Left kidney (tissue), 2 donors: ENCODE measurements around the gene ST7L. TPM values are rescaled to one million over a fixed set of nuclear protein-coding genes. Genes with fewer than 3 reads are reported as not detected.
A peak's percentile ranks its signal among the peaks of the same experiment; 100 is the strongest.

ENCODE experiments used
- DNase-seq: peaks from one replicate; pipeline ENCODE4 v3.0.0-alpha.2; 2013
- polyA plus RNA-seq: library from polyadenylated mRNA; unstranded; fragments of 120-200 nt; gene quantifications from one replicate; pipeline ENCODE4 v1.2.1, GENCODE V29; 2013; ENCODE audit not compliant: insufficient read length

ST7L gene
- polyA plus RNA-seq, 1 donor: 33.1 TPM

DNA sequence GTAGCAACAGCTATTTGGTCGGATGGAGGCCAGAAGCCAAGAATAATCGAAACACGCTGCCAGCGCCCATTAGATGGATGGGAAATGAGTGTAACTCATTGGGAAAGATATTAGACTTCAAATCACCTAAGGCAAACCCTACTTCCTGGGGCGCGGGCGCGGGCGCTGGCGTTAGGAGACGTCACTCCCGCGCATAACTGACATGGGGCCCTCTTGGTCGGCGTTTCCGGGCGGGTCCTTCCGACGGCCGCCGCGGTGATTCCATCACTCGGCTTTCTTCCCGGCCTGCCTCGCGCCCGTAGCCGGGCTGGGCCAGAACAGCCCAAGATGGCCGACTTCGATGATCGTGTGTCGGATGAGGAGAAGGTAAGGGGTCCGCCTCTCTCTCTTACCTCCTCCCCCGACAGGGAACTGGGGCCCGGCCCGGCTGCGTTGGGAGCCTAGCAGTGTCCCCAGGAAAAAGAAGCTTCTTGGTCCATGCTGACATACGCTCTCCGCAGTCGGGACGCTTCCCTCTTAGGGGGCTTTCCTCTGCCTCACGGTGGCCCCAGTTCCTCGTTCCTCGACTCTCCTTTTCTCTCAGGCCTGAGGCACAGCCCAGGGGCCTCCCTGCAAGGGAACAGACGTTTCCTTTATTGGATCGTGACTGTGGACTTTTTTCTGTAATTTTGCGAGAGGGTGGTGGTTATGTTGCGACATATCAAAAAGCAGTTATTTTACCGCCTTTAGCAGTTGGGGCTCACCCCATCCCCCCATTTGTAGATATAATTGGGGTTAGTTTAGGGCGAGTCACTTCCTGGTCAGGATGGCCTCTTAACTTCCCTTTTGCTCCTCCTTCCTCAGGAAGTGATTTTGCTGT lies 806 bp upstream of the ST7L start, which contains the start of gene CAPZA1:
Gene CAPZA1 (plus strand): TSS at position 315 of the 859 bp plus-strand sequence. CDS start 13 bp downstream, at position 328.
- peak; percentile 90 for DNase-seq

- DNase-seq: peak; percentile 14
Observed at GRCh38 chr1:112618114-112618720, 724 bp downstream of the ST7L start.

DNA sequence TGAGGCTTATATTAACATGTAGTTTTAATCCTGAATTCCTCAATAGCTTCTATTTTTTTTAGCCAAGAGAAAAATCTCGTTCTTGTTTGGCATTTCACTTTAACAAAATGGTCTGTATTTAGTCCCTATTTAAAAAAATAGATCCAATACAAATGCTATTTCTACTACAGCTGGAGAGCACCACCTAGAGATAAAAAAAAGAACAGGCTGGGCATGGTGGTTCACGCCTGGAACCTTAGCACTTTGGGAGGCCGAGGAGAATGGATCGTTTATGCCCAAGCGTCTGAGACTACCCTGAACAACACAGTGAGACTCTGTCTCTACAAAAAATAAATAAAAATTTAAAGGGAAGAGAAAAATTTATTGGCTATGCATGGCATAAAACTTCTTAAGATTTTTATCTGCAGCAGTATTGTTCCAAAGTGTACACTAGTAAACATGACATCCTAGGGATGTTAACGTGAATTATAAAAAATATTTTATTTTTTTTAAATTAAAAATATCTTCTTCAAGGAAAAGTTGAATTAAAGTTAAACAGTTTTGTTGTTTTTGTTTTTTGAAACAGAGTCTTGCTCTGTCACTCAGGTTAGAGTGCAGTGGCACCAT lies 4.4 kb downstream of the ST7L start:
- DNase-seq: no peak

DNA sequence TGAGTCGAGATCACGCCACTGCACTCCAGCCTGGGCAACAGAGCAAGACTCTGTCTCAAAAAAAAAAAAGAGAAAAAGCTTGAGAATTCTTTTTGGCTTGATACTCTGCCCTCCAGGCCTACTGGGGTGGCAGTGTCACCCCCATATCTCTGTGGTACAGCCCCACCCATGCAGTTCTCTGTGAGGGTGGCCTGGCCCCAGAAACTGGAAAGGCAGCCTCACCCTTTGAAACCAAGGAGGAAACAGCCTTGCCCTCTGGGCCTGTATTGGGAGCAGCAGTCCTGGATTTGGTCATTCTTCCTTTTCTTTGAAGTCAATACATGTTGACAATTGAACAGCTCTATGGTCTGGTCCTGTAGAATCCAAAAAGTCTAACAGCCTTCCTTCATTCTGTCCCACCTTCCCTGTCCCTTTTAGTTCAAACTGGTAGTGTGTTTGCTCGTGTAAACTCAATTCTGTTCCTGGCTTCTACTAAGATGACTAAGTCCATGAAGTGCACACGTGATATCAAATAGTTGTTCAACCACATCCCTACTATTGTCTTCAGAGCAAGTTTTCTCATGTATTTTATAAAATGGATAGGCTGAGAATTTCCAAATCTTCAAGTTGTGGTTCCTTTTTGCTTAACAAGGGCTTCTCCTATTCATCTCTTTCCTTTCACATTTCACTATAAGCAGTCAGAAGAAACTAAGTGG lies 13.2 kb downstream of the ST7L start:
- no peak for DNase-seq

GRCh38 chr1:112603541-112603940 lies 15.4 kb downstream of the ST7L start:
- no peak for DNase-seq

GRCh38 chr1:112603012-112603411 lies 15.9 kb downstream of the ST7L start:
- DNase-seq: no peak

- DNase-seq: no peak
Observed at GRCh38 chr1:112599477-112599876, 19.5 kb downstream of the ST7L start.

GRCh38 chr1:112594208-112594876 lies 24.6 kb downstream of the ST7L start:
- no peak for DNase-seq

DNA sequence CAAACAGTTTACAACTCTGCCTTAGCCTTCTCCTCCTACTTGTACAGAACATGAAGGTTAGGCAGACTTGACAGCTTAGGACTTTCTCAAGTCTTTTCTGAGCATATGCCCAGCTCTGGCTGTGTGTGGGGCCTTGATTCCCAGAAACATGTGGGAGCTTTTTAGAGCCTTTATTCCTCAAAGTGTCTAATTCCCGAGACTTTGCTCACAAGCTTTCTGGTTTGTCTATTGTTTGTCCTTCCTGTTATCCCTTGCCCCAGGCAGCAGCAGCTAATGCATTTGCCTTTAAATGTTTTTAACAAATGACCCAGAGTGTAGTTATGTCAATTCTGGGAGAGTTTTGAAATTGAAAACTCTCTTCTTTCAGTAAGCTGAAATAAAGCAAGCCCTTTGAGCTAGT lies 29.2 kb downstream of the ST7L start:
- no peak for DNase-seq

GRCh38 chr1:112583366-112583765 lies 35.6 kb downstream of the ST7L start:
- no peak for DNase-seq

GRCh38 chr1:112581586-112582192 lies 37.3 kb downstream of the ST7L start:
- DNase-seq: no peak

DNA sequence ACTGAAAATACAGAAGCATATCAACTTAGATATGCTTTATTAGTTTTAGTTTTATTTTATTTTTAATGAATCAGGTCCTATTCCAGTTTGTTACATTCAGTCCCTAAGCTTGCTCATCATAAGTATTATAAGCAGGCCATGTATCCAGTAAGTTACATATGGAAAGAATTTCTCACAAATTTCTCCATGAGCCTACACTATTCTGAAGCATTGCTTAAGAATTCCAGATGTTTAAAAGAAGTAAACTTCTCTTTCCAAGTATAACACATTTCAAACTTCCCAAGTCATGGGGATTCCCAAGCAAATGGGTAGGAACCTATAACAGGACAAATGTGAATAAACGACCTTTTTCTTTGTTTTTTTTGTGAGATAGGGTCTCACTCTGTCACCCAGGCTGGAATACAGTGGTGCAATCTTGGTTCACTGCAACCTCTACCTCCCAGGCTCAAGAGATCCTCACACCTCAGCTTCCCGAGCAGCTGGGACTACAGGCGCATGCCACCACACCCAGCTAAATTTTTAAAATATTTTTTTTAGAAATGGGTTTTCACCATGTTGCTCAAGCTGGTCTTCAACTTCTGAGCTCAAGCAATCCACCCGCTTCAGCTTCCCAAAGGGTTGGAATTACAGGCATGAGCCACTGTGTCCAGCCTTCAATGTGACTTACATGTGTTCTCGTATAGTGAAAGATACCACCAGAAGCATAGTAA lies 39.0 kb downstream of the ST7L start:
- no peak for DNase-seq

DNA sequence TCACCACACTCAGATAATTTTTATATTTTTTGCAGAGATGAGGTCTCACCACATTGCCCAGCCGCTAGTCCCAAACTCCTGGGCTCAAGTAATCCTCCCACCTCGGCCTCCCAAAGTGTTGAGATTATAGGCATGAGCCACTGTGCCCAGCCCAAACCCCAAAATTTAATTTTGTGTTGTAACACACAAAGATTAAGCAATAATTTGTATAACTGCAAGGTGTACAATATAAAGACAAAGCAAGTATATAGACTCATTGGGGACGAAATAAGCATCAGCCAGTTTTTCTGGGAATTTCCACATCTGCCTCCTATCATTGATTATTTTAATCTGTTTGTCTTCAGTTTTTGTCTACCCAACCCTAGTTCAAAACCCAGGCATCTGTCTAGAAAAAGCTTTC lies 42.7 kb downstream of the ST7L start:
- DNase-seq: no peak

GRCh38 chr1:112575154-112575804 lies 43.7 kb downstream of the ST7L start:
- no peak for DNase-seq

GRCh38 chr1:112565800-112566199 lies 53.1 kb downstream of the ST7L start:
- DNase-seq: no peak

DNA sequence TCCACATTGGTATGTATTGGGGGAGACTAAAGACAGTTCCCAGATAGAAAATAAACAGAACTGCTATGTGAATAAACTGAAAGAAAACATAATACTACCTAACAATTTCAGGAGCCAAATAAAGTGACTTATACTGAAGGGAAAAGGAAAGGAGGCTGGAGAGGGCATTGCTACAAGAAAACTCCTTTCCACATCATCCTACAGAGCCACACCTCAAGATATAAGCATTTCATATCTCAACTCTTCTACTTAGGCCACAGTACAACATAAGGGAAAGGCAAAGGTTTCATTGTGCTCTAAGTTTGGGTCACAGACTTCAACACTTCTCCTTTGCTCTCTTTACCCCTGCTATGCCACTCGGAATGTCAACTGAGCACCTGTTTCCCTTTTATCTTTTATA lies 54.9 kb downstream of the ST7L start:
- DNase-seq: no peak

DNA sequence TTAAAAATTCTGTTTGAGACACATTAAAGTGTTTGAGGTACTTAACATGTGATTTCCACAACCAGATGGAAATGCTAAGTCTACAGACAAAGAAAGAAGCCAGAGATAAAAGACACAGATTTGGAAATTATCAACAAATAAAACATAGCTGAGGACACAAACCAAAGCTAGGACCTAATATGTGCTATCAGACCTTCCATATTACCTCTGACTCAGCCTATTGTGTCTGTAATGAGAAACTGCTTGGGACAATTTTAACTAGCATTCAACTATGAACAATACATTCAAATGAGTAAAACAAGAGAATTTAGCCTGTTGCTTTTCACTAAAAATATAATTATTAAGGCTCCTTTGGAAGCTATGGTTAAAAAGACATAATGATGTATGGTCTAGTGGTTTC lies 55.6 kb downstream of the ST7L start:
- no peak for DNase-seq

DNA sequence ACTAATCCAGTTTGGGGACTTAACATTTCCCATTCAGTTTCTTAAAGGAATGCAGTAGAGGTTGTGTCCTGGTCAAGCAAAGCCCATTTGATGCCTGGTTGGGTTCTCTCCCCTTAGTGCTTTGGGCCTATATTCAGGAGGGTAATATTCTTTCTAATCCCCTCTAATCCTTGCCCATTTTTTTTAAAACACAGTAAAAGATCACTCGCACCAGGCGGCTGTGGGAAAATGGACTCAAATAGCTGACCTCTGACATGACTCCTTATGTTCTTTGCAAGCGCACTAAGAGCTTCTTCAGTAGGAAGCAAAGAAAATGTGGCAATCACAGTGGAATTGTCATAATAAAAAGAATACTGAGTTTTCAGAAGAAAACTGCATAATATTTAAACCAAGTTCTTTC lies 60.3 kb downstream of the ST7L start:
- DNase-seq: no peak

GRCh38 chr1:112557385-112557784 lies 61.6 kb downstream of the ST7L start:
- no peak for DNase-seq

GRCh38 chr1:112554411-112554810 lies 64.5 kb downstream of the ST7L start:
- no peak for DNase-seq
